ENCODE measurements around the gene LAMA3. TPM values are rescaled to one million over a fixed set of nuclear protein-coding genes. Genes with fewer than 3 reads are reported as not detected.

Gene LAMA3
- total and polyA plus RNA-seq, 10 of the 15 experiments (the other 5 are each of a cell fraction or from before 2014, with no cell fraction given), result 0.37 to 6.5 (median 5.4) TPM

- TF ChIP-seq CEBPZ (IDR thresholded peaks at IDR 0.05; ENCODE audit: low read depth, low read length) (no peak), RELA (IDR thresholded peaks at IDR 0.05; ENCODE audit: borderline replicate concordance, partially characterized antibody) (no peak), MEF2B (IDR thresholded peaks at IDR 0.05; ENCODE audit: partially characterized antibody, poor library complexity, severe bottlenecking) (peak; percentile 82), NFYA (IDR thresholded peaks at IDR 0.05; ENCODE audit: borderline replicate concordance, low read depth, low read length) (no peak), SUPT20H (IDR thresholded peaks at IDR 0.05; ENCODE audit: borderline replicate concordance, control insufficient read depth, low read depth, low read length) (no peak), RELB (IDR thresholded peaks at IDR 0.05; ENCODE audit: low read depth) (0 out of 2 replicates have a peak, but pooled peaks have one; percentile 33), ZBED1 (IDR thresholded peaks at IDR 0.05; ENCODE audit: borderline replicate concordance) (no peak), USF1 (IDR thresholded peaks at IDR 0.05; ENCODE audit: borderline replicate concordance, extremely low read length, insufficient read depth, low read depth, low read length) (no peak), HDAC2 (IDR thresholded peaks at IDR 0.05) (no peak), MLLT1 (IDR thresholded peaks at IDR 0.05) (no peak), STAT1 (conservative IDR thresholded peaks at IDR 0.05) (no peak), SPI1 (IDR thresholded peaks at IDR 0.05; ENCODE audit: borderline replicate concordance, insufficient read depth, low read depth, low read length) (0 out of 2 replicates have a peak, but pooled peaks have one; percentile 40), EED (IDR thresholded peaks at IDR 0.05; ENCODE audit: low read depth) (peak; percentile 82), RBBP5 (conservative IDR thresholded peaks at IDR 0.05) (no peak), REST (IDR thresholded peaks at IDR 0.05; ENCODE audit: low read depth, low read length) (peak; percentile 57; the same call in 1 of the 2 replicates), IKZF2 (IDR thresholded peaks at IDR 0.05) (peak; percentile 72 to 74; a peak in 2 of 4 replicates)
These were observed 182.2 kb downstream of the LAMA3 start (continued) for GRCh38 chr18:23871410-23871809.

Measured in GM12878 (cell line).